Mammary epithelial cell (primary cell): ENCODE results near the gene SEZ6L2.
"Not testable (repeated sequence)": the region's sequence is repeated elsewhere in the genome, so short reads cannot be mapped to it uniquely, and the experiment has no call there.

ENCODE experiments used
- CTCF ChIP-seq, 2 donors: IDR thresholded peaks in 1 of 2; conservative IDR thresholded peaks in 1 of 2; 2 replicates each; pipeline ENCODE4 v1.5.1; 2011 to 2012; ENCODE audit warnings: inconsistent platforms in 2 of 2, low read length in 2 of 2, mild to moderate bottlenecking in 2 of 2, control low read depth in 1 of 2, low read depth in 1 of 2; ENCODE audit not compliant: insufficient read depth in 1 of 2; ENCODE audit errors: extremely low read depth in 1 of 2
- EZH2 ChIP-seq: IDR thresholded peaks from 2 replicates; pipeline ENCODE4 v1.6.1; 2012; ENCODE audit warnings: low read length, inconsistent platforms, borderline replicate concordance

DNA sequence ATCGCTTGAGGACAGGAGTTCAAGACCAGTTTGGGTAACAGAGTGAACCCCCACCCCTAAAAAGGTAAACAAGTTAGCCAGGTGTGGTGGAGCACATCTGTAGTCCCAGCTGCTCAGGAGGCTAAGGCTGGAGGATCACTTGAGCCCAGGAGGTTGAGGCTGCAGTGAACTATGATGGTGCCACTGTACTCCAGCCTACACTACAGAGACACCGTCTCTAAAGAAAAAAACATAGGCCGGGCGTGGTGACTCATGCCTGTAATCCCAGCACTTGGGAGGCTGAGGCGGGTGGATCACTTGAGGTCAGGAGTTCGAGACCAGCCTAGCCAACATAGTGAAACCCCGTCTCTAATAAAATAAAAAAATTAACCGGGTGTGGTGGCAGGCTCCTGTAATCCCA lies 30.3 kb downstream of the SEZ6L2 start:
- not testable (repeated sequence) for TF ChIP-seq CTCF (conservative IDR thresholded peaks at IDR 0.05 in 1 of 2, IDR thresholded peaks at IDR 0.05 in 1 of 2; ENCODE audit: extremely low read depth in 1 of 2, insufficient read depth in 1 of 2, low read depth in 1 of 2, low read length in 2 of 2); EZH2
